GM18520 (cell line): ENCODE results near the gene PCK2.
"Not testable (repeated sequence)": the region's sequence is repeated elsewhere in the genome, so short reads cannot be mapped to it uniquely, and the experiment has no call there.

Source experiments
- ATAC-seq: cut with Tn5 transposase; IDR thresholded peaks from one replicate; pipeline ENCODE4 v1.9.1; 2021; ENCODE audit not compliant: unreplicated experiment

PCK2 gene

GRCh38 chr14:24093207-24093900 is 757 bp upstream of the PCK2 start:
- no peak for ATAC-seq

- ATAC-seq = no peak
These were observed 745 bp downstream of the PCK2 start for GRCh38 chr14:24094841-24095270.

DNA sequence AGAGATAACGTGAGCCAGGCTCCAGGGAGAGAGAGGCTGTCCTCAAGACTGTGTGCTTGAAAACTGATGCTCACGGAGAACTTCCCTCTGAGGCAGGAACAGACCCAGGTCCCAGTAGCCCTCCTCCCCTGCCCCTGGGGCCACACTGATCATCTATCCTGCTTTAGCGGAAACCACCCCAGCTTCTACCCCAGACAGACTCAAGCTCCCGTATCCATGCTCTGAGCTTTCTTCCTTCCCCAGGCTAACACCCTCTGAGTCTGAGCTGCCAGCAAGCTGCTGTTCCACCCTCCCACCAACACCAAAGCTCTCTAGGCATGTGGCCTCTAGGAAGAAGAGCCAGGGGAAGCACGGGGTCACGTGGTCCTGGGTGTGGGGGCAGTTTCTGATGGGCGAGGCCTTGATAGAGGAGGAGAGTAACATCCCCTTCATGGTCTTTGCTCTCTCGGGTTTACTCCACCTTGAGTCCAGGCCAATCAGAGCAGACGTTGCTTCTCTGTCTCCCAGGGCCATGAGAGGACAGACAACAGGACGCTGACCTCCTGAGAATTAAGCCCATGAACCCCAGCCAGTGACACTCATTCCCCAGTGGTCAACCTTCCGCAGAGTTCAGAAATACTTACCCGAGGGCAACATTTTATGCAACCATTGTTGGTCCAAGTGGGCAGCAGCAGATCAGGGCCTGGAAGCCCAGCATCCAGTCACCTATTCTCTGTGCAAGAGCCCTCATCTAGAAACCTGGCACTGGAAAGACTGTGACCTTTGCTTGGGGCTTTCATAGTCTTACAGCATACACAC is 1.4 kb downstream of the PCK2 start:
- ATAC-seq = peak; percentile 62

GRCh38 chr14:24096545-24097181 is 2.6 kb downstream of the PCK2 start:
- ATAC-seq = no peak

DNA sequence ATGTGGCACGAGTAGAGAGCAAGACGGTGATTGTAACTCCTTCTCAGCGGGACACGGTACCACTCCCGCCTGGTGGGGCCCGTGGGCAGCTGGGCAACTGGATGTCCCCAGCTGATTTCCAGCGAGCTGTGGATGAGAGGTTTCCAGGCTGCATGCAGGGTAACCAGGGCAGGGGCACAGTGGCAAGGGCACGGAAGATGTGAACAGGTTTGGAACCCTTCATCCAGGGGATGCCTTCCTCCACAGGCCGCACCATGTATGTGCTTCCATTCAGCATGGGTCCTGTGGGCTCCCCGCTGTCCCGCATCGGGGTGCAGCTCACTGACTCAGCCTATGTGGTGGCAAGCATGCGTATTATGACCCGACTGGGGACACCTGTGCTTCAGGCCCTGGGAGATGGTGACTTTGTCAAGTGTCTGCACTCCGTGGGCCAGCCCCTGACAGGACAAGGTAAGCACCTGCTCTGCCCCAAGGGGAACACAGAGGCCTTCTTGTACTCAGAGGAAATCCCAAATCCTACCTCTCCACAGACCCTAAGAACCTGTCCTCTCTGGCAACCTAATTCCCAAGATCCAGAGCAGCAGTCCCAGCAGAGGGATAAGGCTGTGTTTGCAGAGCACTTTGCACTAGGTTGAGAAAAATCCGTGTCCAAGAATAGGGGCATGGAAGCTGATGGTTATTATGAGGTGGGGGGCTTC is 4.3 kb downstream of the PCK2 start:
- ATAC-seq = no peak

GRCh38 chr14:24098927-24099813 is 5.1 kb downstream of the PCK2 start:
- no peak for ATAC-seq

DNA sequence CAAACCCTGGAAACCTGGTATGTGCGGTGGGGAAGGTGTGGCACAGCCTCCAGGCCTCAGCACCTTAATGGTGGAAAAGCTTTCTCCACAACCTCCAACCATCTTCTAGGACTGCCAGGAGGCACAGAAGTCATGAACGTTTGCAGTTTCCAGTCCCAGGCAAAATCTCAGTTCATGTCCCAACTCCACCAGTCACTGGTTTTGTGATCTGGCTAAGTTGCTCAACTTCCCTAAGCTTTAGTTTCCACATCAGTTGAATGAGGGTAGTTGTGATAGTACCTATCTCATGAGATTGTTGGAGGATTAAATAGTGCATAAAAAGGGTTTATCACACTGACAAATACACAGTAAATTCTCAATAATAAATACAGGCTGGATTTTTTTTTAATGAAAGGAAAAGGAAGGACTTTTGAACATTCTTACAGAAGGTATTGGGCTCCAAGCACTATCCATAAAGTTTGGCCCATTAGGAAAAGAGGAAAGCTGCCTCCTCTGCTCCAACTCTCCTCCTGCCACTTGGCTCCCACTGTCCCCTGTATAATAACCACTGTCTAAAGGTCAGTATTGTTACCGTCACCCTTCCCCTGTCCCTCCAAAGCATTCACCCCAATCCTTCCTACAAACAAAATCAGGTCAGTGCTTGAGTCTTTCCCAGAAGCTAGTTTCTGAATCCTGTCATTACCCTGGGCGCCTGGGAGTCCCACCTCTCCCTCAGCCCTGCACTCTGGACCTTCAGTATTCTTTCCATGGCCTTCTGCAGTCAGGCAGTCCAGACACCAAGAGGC is 6.3 kb downstream of the PCK2 start:
- ATAC-seq = no peak

GRCh38 chr14:24100982-24101494 is 6.9 kb downstream of the PCK2 start:
- ATAC-seq = no peak

GRCh38 chr14:24102357-24103048 is 8.4 kb downstream of the PCK2 start:
- ATAC-seq = no peak

GRCh38 chr14:24103451-24103850 is 9.3 kb downstream of the PCK2 start:
- ATAC-seq = no peak

DNA sequence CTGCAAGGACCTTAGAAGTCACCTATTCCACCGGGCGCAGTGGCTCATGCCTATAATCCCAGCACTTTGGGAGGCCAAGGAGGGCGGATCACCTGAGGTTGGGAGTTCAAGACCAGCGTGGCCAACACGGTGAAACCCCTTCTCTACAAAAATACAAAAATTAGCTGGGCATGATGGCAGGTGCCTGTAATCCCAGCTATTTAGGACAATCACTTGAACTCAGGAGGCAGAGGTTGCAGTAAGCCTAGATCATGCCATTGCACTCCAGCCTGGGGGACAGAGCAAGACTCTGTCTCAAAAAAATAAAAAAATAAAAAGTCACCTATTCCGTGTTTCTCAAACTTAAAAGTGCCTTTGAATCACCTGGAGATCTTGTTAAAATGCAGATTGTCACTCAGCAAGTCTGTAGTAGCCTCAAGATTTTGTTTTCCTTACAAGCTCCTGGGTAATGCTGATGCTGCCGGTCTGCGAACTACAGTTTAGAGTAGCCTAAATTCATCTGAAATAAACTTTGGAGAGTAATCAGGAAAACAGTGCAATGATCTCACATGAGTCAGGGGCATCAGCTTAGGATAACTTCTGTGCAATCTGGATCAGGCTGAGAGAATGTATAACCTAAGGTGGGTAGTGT is 11.6 kb downstream of the PCK2 start:
- ATAC-seq = not testable (repeated sequence)

- no peak for ATAC-seq
These were observed 12.7 kb downstream of the PCK2 start for GRCh38 chr14:24106672-24107271.

- no peak for ATAC-seq
These were observed 14.3 kb downstream of the PCK2 start for GRCh38 chr14:24108336-24108874.

DNA sequence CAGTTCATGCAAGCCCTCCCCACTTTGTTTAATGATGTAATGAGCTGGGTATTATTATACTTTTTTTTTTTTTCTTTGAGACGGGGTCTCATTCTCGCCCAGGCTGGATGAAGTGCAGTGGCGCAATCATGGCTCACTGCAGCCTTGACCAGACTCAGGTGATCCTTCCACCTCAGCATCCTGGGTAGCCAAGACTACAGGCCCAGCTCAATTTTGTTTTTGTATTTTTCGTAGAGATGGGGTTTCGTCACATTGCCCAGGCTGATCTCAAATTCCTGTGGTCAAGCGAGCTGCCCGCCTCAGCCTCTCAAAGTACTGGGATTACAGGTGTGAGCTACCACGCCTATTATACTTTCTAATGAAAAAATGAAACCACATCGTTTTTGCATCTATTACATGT is 15.9 kb downstream of the PCK2 start:
- ATAC-seq = no peak

DNA sequence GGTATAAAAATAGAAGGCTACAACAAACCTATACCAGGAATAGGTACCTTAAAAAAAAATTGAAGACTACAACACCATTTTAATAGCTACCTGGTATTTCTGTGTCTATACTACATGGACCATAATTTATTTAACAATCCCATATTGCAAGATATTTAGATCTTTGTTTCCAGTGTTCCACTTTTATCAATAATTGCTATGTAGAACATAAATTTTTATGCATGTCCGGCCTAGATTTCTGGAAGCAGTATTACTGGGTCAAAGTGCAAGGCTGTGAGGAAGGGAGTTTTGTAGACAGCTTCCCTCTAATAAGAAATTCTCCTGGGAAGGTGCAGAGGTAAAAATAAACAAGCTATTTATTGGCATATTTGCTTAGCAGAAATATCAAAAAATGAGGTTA is 16.4 kb downstream of the PCK2 start:
- no peak for ATAC-seq

DNA sequence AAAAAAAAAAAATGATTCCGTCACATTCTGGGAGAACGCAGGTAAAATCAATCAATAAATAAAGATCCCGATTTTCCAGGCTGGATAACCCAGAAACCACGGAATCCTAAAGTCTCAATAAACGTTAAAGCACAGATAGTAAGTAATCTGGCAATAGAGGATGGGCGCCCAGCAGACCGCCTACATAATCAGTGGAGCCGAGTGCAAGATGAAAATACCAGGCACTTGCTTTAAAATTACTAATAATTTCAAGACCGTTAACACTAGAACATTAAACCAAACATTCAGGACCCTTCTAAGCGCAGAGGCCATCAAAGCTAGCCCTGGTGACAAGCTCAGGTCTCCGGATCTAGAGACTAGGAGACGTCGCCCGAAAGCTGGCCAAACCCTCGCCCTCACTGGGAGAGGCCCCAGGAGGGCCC is 19.3 kb downstream of the PCK2 start:
- ATAC-seq = no peak

GRCh38 chr14:24113801-24114531 is 19.9 kb downstream of the PCK2 start:
- ATAC-seq = peak; percentile 0
